Fibroblast of skin of abdomen (primary cell): ENCODE measurements around the gene PRH1.

ENCODE experiments used
- DNase-seq: peaks from one replicate; pipeline ENCODE4 v3.0.0-alpha.2; 2013

PRH1 gene

GRCh38 chr12:10838461-10838860, 45.6 kb downstream of the PRH1 start:
- no peak for DNase-seq
